Natural killer cell (primary cell): Measurements from ENCODE around the gene TPP1. TPM values are rescaled to one million over a fixed set of nuclear protein-coding genes. Genes with fewer than 3 reads are reported as not detected.

Source experiments
- ATAC-seq, 3 donors: fragments of 150-1000 bp in 2 of 3; fragments of 200-7000 bp in 1 of 3; cut with Tn5 transposase; 1 replicate in 1 of 3; 2 replicates in 2 of 3; pipeline ENCODE4 v1.10.0; 2021; ENCODE audit warnings: mild to moderate bottlenecking in 2 of 3, moderate library complexity in 2 of 3
- DNase-seq, 2 donors: peaks; one replicate each; pipeline versions ENCODE4 v3.0.0 to v3.0.0-alpha.2; 2013 to 2021; ENCODE audit warnings: mixed read lengths in 1 of 2
- H3K27ac ChIP-seq: one replicate; pipeline ENCODE4 v1.5.1; 2013; ENCODE audit warnings: mild to moderate bottlenecking, low read length
- H3K27me3 ChIP-seq: one replicate; pipeline ENCODE4 v1.6.1; 2013; ENCODE audit warnings: low read length; ENCODE audit not compliant: control insufficient read depth, insufficient read depth
- H3K36me3 ChIP-seq: one replicate; pipeline ENCODE4 v1.6.1; 2013; ENCODE audit warnings: low read length; ENCODE audit not compliant: control insufficient read depth, insufficient read depth
- H3K4me1 ChIP-seq: one replicate; pipeline ENCODE4 v1.6.1; 2013; ENCODE audit warnings: low read length; ENCODE audit not compliant: control insufficient read depth, insufficient read depth
- H3K4me3 ChIP-seq: one replicate; pipeline ENCODE4 v1.5.1; 2013; ENCODE audit warnings: low read length
- H3K9me3 ChIP-seq: one replicate; pipeline ENCODE4 v1.6.1; 2013; ENCODE audit warnings: low read length; ENCODE audit not compliant: control insufficient read depth, insufficient read depth
- H3K27ac Mint-ChIP-seq, 2 donors: one replicate each; pipeline ENCODE4 v1.8.0; 2022; ENCODE audit warnings: mild to moderate bottlenecking in 2 of 2, mixed read lengths in 2 of 2, moderate library complexity in 1 of 2
- H3K27me3 Mint-ChIP-seq, 2 donors: one replicate each; pipeline ENCODE4 v1.8.0; 2022; ENCODE audit warnings: low read depth in 2 of 2, mixed read lengths in 2 of 2
- H3K36me3 Mint-ChIP-seq: one replicate; pipeline ENCODE4 v1.8.0; 2022; ENCODE audit warnings: mixed read lengths
- H3K4me1 Mint-ChIP-seq, 2 donors: one replicate each; pipeline ENCODE4 v1.8.0; 2022; ENCODE audit warnings: mixed read lengths in 2 of 2
- H3K4me3 Mint-ChIP-seq: one replicate; pipeline ENCODE4 v1.8.0; 2022; ENCODE audit warnings: mild to moderate bottlenecking, moderate library complexity, mixed read lengths
- H3K9me3 Mint-ChIP-seq, 2 donors: one replicate each; pipeline ENCODE4 v1.8.0; 2022; ENCODE audit warnings: mixed read lengths in 2 of 2
- WGBS: methylation state at CpG from one replicate; pipeline ENCODE4 v1.1.7; 2013; ENCODE audit warnings: missing lambda C conversion rate; ENCODE audit not compliant: insufficient coverage; 5-methylcytosine and 5-hydroxymethylcytosine counted together
- intact Hi-C: fragments of 100-400 bp; cut with micrococcal nuclease; formaldehyde crosslinking; loops from one replicate; pipeline ENCODE4 v1.14.2; 2022
- total RNA-seq, 4 donors: library from RNA; stranded (reverse); fragments of 120-200 nt in 1 of 4; gene quantifications; one replicate each; pipeline versions ENCODE4 v1.2.3 to v1.2.4, GENCODE V29; 2013 to 2022
- TF ChIP-seq, protein P1 (sequence below): fragments of 200-600 bp; IDR thresholded peaks from one replicate; pipeline ENCODE4 v1.8.0; 2022; ENCODE audit warnings: antibody characterized with exemption

Gene TPP1
- total RNA-seq, 3 donors from 2014 or later (not counting 1 experiment from before 2014, with no cell fraction given) = 123 to 135 (median 131) TPM

DNA sequence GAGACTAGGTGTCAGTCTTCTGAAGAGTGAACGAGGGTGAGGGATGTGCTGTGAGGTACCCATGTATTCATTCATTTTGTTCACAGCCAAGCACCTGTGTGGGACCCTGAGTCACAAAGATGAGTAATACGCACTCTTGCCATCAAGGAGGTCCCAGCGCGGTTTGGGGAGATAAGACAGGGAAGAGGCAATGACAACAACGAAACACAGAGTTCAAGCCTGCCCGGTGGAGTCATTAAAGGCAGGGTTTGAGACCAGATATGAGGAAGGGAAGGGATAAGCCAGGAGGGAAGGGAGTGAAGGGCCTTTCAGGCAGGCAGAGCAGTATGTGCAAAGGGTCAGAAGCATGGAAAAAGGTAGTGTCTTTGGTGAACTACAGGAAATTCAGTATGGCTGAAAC lies 31.8 kb upstream of the TPP1 start:
- no peaks in the 10 kb centered on the region for H3K9me3 Mint-ChIP-seq
- no peak overlapping the region for H3K27ac ChIP-seq
- TF ChIP-seq, protein P1, sequence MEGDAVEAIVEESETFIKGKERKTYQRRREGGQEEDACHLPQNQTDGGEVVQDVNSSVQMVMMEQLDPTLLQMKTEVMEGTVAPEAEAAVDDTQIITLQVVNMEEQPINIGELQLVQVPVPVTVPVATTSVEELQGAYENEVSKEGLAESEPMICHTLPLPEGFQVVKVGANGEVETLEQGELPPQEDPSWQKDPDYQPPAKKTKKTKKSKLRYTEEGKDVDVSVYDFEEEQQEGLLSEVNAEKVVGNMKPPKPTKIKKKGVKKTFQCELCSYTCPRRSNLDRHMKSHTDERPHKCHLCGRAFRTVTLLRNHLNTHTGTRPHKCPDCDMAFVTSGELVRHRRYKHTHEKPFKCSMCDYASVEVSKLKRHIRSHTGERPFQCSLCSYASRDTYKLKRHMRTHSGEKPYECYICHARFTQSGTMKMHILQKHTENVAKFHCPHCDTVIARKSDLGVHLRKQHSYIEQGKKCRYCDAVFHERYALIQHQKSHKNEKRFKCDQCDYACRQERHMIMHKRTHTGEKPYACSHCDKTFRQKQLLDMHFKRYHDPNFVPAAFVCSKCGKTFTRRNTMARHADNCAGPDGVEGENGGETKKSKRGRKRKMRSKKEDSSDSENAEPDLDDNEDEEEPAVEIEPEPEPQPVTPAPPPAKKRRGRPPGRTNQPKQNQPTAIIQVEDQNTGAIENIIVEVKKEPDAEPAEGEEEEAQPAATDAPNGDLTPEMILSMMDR = no peak
- no peak overlapping the region for H3K4me3 ChIP-seq
- WGBS = 75% methylated on average over 6 of the region's 6 CpGs
- DNase-seq (no peak), ATAC-seq (no peak)
- H3K36me3 ChIP-seq = no peaks in the 10 kb centered on the region
- H3K4me3 Mint-ChIP-seq = no peak overlapping the region
- H3K36me3 Mint-ChIP-seq = no peaks in the 10 kb centered on the region
- no peak overlapping the region for H3K27ac Mint-ChIP-seq
- H3K4me1 ChIP-seq = peaks cover 27% of the 10 kb centered on the region
- intact Hi-C loops = no loop called here
- no peaks in the 10 kb centered on the region for H3K9me3 ChIP-seq
- peaks cover 0 to 2% of the 10 kb centered on the region in 2 donors for H3K4me1 Mint-ChIP-seq
- peaks cover 4% of the 10 kb centered on the region for H3K27me3 ChIP-seq
- peaks cover 0 to 2% of the 10 kb centered on the region in 2 donors for H3K27me3 Mint-ChIP-seq

DNA sequence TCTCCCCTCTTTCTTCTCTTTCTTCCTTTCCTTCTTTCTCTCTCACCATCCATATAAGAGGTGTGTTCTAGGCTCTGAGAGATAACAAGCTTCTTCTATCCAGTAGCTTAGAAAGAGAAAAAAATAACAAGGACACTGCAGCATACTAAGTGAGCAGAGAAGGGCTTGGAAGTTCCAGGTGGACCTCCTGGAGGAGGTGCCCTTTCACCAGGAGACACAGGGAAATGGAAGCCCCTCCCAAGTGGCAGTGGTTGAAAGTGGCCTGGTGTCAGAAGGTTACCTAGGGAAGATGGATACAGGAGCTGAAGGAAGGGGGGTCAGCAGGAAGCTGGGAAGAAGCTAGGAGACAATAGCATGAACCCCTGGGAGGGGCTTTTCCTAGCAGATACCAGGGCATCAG lies 30.9 kb upstream of the TPP1 start:
- no peak for DNase-seq
- intact Hi-C loops = no loop called here
- H3K4me3 Mint-ChIP-seq = no peak overlapping the region
- ATAC-seq = no peak
- Histone ChIP-seq H3K4me1 (peaks cover 33% of the 10 kb centered on the region), H3K4me3 (no peak overlapping the region), H3K27ac (no peak overlapping the region), H3K9me3 (no peaks in the 10 kb centered on the region), H3K27me3 (peaks cover 4% of the 10 kb centered on the region), H3K36me3 (no peaks in the 10 kb centered on the region)
- no peaks in the 10 kb centered on the region for H3K36me3 Mint-ChIP-seq
- H3K27me3 Mint-ChIP-seq = no peaks in the 10 kb centered on the region
- no peaks in the 10 kb centered on the region for H3K9me3 Mint-ChIP-seq
- TF ChIP-seq, protein P1 = no peak
- no peaks in the 10 kb centered on the region for H3K4me1 Mint-ChIP-seq
- no peak overlapping the region for H3K27ac Mint-ChIP-seq

DNA sequence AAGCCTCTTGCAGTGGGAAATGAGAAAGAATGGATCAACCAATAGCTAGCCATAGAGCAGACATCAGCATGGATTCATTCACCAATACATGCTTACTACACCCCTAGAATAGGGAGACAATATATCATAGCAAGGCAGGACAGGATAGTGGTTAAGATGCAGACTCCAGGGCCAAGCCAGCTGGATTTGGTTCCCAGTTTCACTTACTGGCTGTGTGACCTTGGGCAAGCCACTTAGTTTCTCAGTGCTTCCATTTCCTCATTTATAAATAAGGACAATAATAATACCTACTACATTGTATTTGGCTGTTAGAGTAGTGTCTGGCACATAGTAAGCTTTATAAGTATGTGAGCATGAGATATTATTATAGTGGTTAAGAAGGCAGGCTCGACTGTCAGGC lies 29.3 kb upstream of the TPP1 start:
- Mint-ChIP-seq H3K27ac (no peak overlapping the region), H3K36me3 (no peaks in the 10 kb centered on the region), H3K9me3 (no peaks in the 10 kb centered on the region), H3K4me3 (no peak overlapping the region), H3K4me1 (no peaks in the 10 kb centered on the region), H3K27me3 (no peaks in the 10 kb centered on the region)
- intact Hi-C loops = no loop called here
- ATAC-seq = no peak
- Histone ChIP-seq H3K36me3 (no peaks in the 10 kb centered on the region), H3K4me1 (peaks cover 33% of the 10 kb centered on the region), H3K27me3 (no peaks in the 10 kb centered on the region), H3K9me3 (no peaks in the 10 kb centered on the region), H3K4me3 (no peak overlapping the region), H3K27ac (no peak overlapping the region)
- DNase-seq = no peak
- TF ChIP-seq, protein P1 = no peak
- WGBS = 100% methylated on average over 1 of the region's 1 CpG

DNA sequence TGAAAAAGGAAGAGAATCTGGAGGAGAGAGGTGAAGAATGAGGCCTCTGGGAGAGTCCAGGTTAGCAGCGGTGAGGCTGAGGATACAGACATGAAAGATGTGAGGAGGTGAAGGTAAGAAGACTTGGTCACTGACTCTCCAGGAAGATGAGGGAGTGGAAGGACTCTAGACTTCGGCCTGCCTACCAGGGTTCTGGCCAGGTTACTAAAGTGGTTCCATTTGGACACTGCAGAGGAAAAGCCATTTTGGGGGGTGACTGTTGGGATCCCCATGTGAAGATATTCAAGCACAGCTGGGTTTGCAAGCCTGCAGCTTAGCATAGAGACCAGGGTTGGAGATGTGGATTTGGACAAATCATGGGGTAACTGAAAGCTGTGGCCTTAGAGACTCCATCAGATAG lies 28.6 kb upstream of the TPP1 start:
- peaks cover 33% of the 10 kb centered on the region for H3K4me1 ChIP-seq
- Mint-ChIP-seq H3K36me3 (no peaks in the 10 kb centered on the region), H3K27ac (no peak overlapping the region), H3K27me3 (no peaks in the 10 kb centered on the region), H3K4me1 (no peaks in the 10 kb centered on the region), H3K9me3 (no peaks in the 10 kb centered on the region), H3K4me3 (no peak overlapping the region)
- H3K36me3 ChIP-seq = no peaks in the 10 kb centered on the region
- DNase-seq = no peak
- TF ChIP-seq, protein P1 = no peak
- intact Hi-C loops = no loop called here
- no peaks in the 10 kb centered on the region for H3K9me3 ChIP-seq
- no peak for ATAC-seq
- H3K27me3 ChIP-seq = no peaks in the 10 kb centered on the region
- 98% methylated on average over 2 of the region's 2 CpGs for WGBS
- H3K4me3 ChIP-seq = no peak overlapping the region
- H3K27ac ChIP-seq = peak overlapping the region; percentile 62
